ENCODE data around the gene ENOX1.

ENOX1 gene

GRCh38 chr13:43432958-43433357 is 353.8 kb downstream of the ENOX1 start:
- CTCF ChIA-PET: no interaction called here
- Histone ChIP-seq H3K4me1 (ENCODE audit: control insufficient read depth, insufficient read depth, low read length) (no peaks in the 10 kb centered on the region), H3K27ac (ENCODE audit: extremely low read depth, low read depth, low read length) (no peak overlapping the region)

GRCh38 chr13:43431841-43432240 is 354.9 kb downstream of the ENOX1 start:
- Histone ChIP-seq H3K4me3 (ENCODE audit: low read depth, low read length) (no peak overlapping the region), H3K36me3 (ENCODE audit: control insufficient read depth in 2 of 2, insufficient read depth in 1 of 2, low read length in 2 of 2) (no peaks in the 10 kb centered on the region), H3K9me3 (ENCODE audit: control insufficient read depth, insufficient read depth, low read depth, low read length) (no peaks in the 10 kb centered on the region), H3K4me1 (ENCODE audit: control insufficient read depth, insufficient read depth, low read length) (no peaks in the 10 kb centered on the region), H3K27ac (ENCODE audit: extremely low read depth, low read depth, low read length) (no peak overlapping the region)
- POLR2A ChIA-PET: no interaction called here
- CTCF ChIA-PET: no interaction called here
- no peak for TF ChIP-seq ZSCAN5A (tag by site-specific recombination; IDR thresholded peaks at IDR 0.05)
- no peak for TF ChIP-seq ZNF529 (tag by site-specific recombination; IDR thresholded peaks at IDR 0.05; ENCODE audit: insufficient replicate concordance)
- TF ChIP-seq SETDB1 (IDR thresholded peaks at IDR 0.05; ENCODE audit: insufficient read length, low read length): no peak
- TF ChIP-seq PRDM2 (tag by site-specific recombination; IDR thresholded peaks at IDR 0.05; ENCODE audit: borderline replicate concordance): no peak
- no peak for TF ChIP-seq ZNF704 (tag by site-specific recombination; IDR thresholded peaks at IDR 0.05)
- no peak for TF ChIP-seq ZNF114 (tag by site-specific recombination; IDR thresholded peaks at IDR 0.05)
- no peak for TF ChIP-seq ZNF335 (tag by site-specific recombination; conservative IDR thresholded peaks at IDR 0.05)
- no peak for TF ChIP-seq ZNF555 (tag by site-specific recombination; conservative IDR thresholded peaks at IDR 0.05)
- TF ChIP-seq ATF2 (tag by site-specific recombination; IDR thresholded peaks at IDR 0.05; ENCODE audit: low read depth): no peak
- TF ChIP-seq RBAK (tag by site-specific recombination; IDR thresholded peaks at IDR 0.05): no peak
- no peak for TF ChIP-seq ZNF274 (IDR thresholded peaks at IDR 0.05; ENCODE audit: low read length)
- TF ChIP-seq ZNF274 (tag by site-specific recombination; IDR thresholded peaks at IDR 0.05; ENCODE audit: borderline replicate concordance): no peak
- no peak for TF ChIP-seq ZNF449 (tag by site-specific recombination; IDR thresholded peaks at IDR 0.05)
- no peak for TF ChIP-seq ZNF560 (tag by site-specific recombination; IDR thresholded peaks at IDR 0.05; ENCODE audit: borderline replicate concordance)
- no peak for TF ChIP-seq ZNF558 (tag by site-specific recombination; IDR thresholded peaks at IDR 0.05)
- no peak for TF ChIP-seq ZNF571 (tag by site-specific recombination; IDR thresholded peaks at IDR 0.05)
- TF ChIP-seq ZNF184 (tag by site-specific recombination; IDR thresholded peaks at IDR 0.05): no peak
- no peak for TF ChIP-seq ZNF214 (tag by site-specific recombination; IDR thresholded peaks at IDR 0.05; ENCODE audit: borderline replicate concordance)
- TF ChIP-seq ZBTB17 (tag by site-specific recombination; IDR thresholded peaks at IDR 0.05): no peak
- no peak for TF ChIP-seq ZNF521 (tag by site-specific recombination; IDR thresholded peaks at IDR 0.05)

More at GRCh38 chr13:43432958-43433357, 353.8 kb downstream of the ENOX1 start:
- no peaks in the 10 kb centered on the region for H3K9me3 ChIP-seq (ENCODE audit: control insufficient read depth, insufficient read depth, low read depth, low read length)
- POLR2A ChIA-PET: no interaction called here
- no peaks in the 10 kb centered on the region for H3K36me3 ChIP-seq (ENCODE audit: control insufficient read depth in 2 of 2, insufficient read depth in 1 of 2, low read length in 2 of 2)
- TF ChIP-seq ZNF248 (tag by site-specific recombination; IDR thresholded peaks at IDR 0.05) (no peak), ZNF521 (tag by site-specific recombination; IDR thresholded peaks at IDR 0.05) (no peak), KLF17 (tag by site-specific recombination; IDR thresholded peaks at IDR 0.05) (no peak), ZNF140 (tag by site-specific recombination; IDR thresholded peaks at IDR 0.05) (no peak), ZNF529 (tag by site-specific recombination; IDR thresholded peaks at IDR 0.05; ENCODE audit: insufficient replicate concordance) (no peak), ZNF677 (tag by site-specific recombination; IDR thresholded peaks at IDR 0.05) (no peak)
- no peak overlapping the region for H3K4me3 ChIP-seq (ENCODE audit: low read depth, low read length)

All from HEK293 (cell line).